Measurements from ENCODE around the gene ANKS1A. TPM values are rescaled to one million over a fixed set of nuclear protein-coding genes. Genes with fewer than 3 reads are reported as not detected.

The ANKS1A gene
- total RNA-seq, 1 experiment from 2014 or later: 24.0 TPM

DNA sequence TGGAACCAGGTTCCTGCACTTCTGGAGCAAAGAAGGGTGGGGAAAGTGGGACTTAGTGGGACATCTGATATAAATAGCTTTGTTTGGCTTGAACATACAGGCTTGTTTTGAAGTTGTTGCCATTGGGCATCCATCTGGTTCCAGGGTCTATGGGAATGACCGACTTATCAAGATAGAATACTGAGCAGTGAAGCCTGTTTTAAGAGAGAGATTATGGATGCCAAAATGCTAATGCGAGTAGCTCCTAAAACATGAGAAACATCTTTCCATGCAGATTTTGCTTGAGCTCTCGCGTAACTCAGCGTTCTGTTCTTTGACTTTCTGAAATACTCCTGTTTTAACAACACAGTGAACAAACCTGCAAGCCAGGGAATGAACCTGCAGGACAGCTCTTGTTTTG is 98.5 kb downstream of the ANKS1A start:
- Histone ChIP-seq H3K4me1 (0 out of 2 replicates have a peak, but pooled peaks cover 5% of the 10 kb centered on the region), H3K9me3 (no peaks in the 10 kb centered on the region), H3K36me3 (ENCODE audit: control insufficient read depth, insufficient read depth, low read length) (no peaks in the 10 kb centered on the region; the same call in 1 of the 2 replicates), H3K27me3 (replicated peaks; ENCODE audit: control insufficient read depth, insufficient read depth, low read length) (no peaks in the 10 kb centered on the region), H3K4me3 (ENCODE audit: low read depth, low read length) (no peak overlapping the region)
- Mint-ChIP-seq H3K4me1 (ENCODE audit: low read depth, unreplicated experiment) (no peaks in the 10 kb centered on the region), H3K27me3 (ENCODE audit: insufficient read depth, unreplicated experiment) (no peaks in the 10 kb centered on the region), H3K9me3 (ENCODE audit: unreplicated experiment) (no peaks in the 10 kb centered on the region), H3K27ac (ENCODE audit: unreplicated experiment) (no peak overlapping the region), H3K4me3 (ENCODE audit: unreplicated experiment) (no peak overlapping the region), H3K36me3 (ENCODE audit: insufficient read depth, unreplicated experiment) (peaks cover 44% of the 10 kb centered on the region)
- DNase-seq: no peak
- POLR2A ChIA-PET: no interaction called here
- intact Hi-C loops (cut with micrococcal nuclease; ENCODE audit: unreplicated experiment): loop anchor here (2.0 to 10.0 kb wide), 4 partner anchors 31 to 253 kb away; no protein-coding TSS in a partner anchor
- TF ChIP-seq CTCF (IDR thresholded peaks at IDR 0.05; ENCODE audit: insufficient read depth in 1 of 2, low read depth in 1 of 2, low read length in 1 of 2, severe bottlenecking in 1 of 2, unreplicated experiment in 1 of 2): no peak
- CTCF ChIA-PET: interaction anchor here (0.6 to 1.3 kb wide), 6 partner anchors 32 to 192 kb away, joined by 3 to 8 read pairs (median 4); no protein-coding TSS in a partner anchor
- no TSS peak for BruUV-seq (replicated peaks)

GRCh38 chr6:34990971-34991560 is 102.0 kb downstream of the ANKS1A start:
- no peak for TF ChIP-seq CTCF (IDR thresholded peaks at IDR 0.05; ENCODE audit: insufficient read depth in 1 of 2, low read depth in 1 of 2, low read length in 1 of 2, severe bottlenecking in 1 of 2, unreplicated experiment in 1 of 2)
- H3K9me3 Mint-ChIP-seq (ENCODE audit: unreplicated experiment): no peaks in the 10 kb centered on the region
- no peaks in the 10 kb centered on the region for H3K27me3 Mint-ChIP-seq (ENCODE audit: insufficient read depth, unreplicated experiment)
- no TSS peak for BruUV-seq (replicated peaks)
- CTCF ChIA-PET: interaction anchor here (0.9 kb wide), 1 partner anchor 18 kb away, joined by 3 read pairs; no protein-coding TSS in a partner anchor
- no peak for DNase-seq
- POLR2A ChIA-PET: no interaction called here
- Histone ChIP-seq H3K4me1 (0 out of 2 replicates have a peak, but pooled peaks cover 5% of the 10 kb centered on the region), H3K36me3 (ENCODE audit: control insufficient read depth, insufficient read depth, low read length) (peaks cover 2% of the 10 kb centered on the region), H3K4me3 (ENCODE audit: low read depth, low read length) (no peak overlapping the region), H3K9me3 (no peaks in the 10 kb centered on the region), H3K27me3 (replicated peaks; ENCODE audit: control insufficient read depth, insufficient read depth, low read length) (no peaks in the 10 kb centered on the region)
- H3K4me3 Mint-ChIP-seq (ENCODE audit: unreplicated experiment): no peak overlapping the region
- no peak overlapping the region for H3K27ac Mint-ChIP-seq (ENCODE audit: unreplicated experiment)
- intact Hi-C loops (cut with micrococcal nuclease; ENCODE audit: unreplicated experiment): no loop called here
- peaks cover 42% of the 10 kb centered on the region for H3K36me3 Mint-ChIP-seq (ENCODE audit: insufficient read depth, unreplicated experiment)
- no peaks in the 10 kb centered on the region for H3K4me1 Mint-ChIP-seq (ENCODE audit: low read depth, unreplicated experiment)

DNA sequence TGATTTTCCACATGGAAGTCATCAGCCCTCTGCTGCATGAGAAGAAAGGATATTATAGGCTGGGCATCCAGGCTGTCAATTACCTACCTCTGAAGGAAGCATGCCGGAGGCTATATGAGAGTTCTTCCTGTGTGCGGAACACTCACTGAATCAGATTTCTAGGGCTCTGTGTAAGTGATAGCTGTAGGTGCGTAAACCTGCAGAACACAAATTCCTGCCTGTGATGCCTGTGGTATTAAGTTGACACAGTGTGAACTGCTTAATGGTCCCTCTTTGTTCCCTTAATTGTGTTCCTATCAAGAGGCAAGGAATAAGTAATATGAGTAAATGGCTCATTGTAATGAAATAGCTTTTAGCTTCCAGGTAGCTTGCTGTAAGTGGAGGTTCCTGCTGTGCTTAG is 103.3 kb downstream of the ANKS1A start:
- Histone ChIP-seq H3K27me3 (replicated peaks; ENCODE audit: control insufficient read depth, insufficient read depth, low read length) (no peaks in the 10 kb centered on the region), H3K9me3 (no peaks in the 10 kb centered on the region), H3K4me3 (ENCODE audit: low read depth, low read length) (no peak overlapping the region), H3K36me3 (ENCODE audit: control insufficient read depth, insufficient read depth, low read length) (peaks cover 2% of the 10 kb centered on the region), H3K4me1 (0 out of 2 replicates have a peak, but pooled peaks cover 5% of the 10 kb centered on the region)
- H3K36me3 Mint-ChIP-seq (ENCODE audit: insufficient read depth, unreplicated experiment): peaks cover 40% of the 10 kb centered on the region
- no peaks in the 10 kb centered on the region for H3K9me3 Mint-ChIP-seq (ENCODE audit: unreplicated experiment)
- H3K4me3 Mint-ChIP-seq (ENCODE audit: unreplicated experiment): no peak overlapping the region
- POLR2A ChIA-PET: no interaction called here
- DNase-seq: no peak
- no peak overlapping the region for H3K27ac Mint-ChIP-seq (ENCODE audit: unreplicated experiment)
- no TSS peak for BruUV-seq (replicated peaks)
- intact Hi-C loops (cut with micrococcal nuclease; ENCODE audit: unreplicated experiment): no loop called here
- TF ChIP-seq CTCF (IDR thresholded peaks at IDR 0.05; ENCODE audit: insufficient read depth in 1 of 2, low read depth in 1 of 2, low read length in 1 of 2, severe bottlenecking in 1 of 2, unreplicated experiment in 1 of 2): no peak
- no peaks in the 10 kb centered on the region for H3K27me3 Mint-ChIP-seq (ENCODE audit: insufficient read depth, unreplicated experiment)
- CTCF ChIA-PET: interaction anchor here (0.7 kb wide), 2 partner anchors 147 to 167 kb away, joined by 3 read pairs; no protein-coding TSS in a partner anchor
- H3K4me1 Mint-ChIP-seq (ENCODE audit: low read depth, unreplicated experiment): no peaks in the 10 kb centered on the region
